Measurements from ENCODE around the gene UAP1L1. TPM values are rescaled to one million over a fixed set of nuclear protein-coding genes. Genes with fewer than 3 reads are reported as not detected.

Gene UAP1L1
- polyA plus RNA-seq, 1 donor: 2.5 TPM

GRCh38 chr9:137103206-137103999 is 26.1 kb downstream of the UAP1L1 start:
- no peak for DNase-seq

DNA sequence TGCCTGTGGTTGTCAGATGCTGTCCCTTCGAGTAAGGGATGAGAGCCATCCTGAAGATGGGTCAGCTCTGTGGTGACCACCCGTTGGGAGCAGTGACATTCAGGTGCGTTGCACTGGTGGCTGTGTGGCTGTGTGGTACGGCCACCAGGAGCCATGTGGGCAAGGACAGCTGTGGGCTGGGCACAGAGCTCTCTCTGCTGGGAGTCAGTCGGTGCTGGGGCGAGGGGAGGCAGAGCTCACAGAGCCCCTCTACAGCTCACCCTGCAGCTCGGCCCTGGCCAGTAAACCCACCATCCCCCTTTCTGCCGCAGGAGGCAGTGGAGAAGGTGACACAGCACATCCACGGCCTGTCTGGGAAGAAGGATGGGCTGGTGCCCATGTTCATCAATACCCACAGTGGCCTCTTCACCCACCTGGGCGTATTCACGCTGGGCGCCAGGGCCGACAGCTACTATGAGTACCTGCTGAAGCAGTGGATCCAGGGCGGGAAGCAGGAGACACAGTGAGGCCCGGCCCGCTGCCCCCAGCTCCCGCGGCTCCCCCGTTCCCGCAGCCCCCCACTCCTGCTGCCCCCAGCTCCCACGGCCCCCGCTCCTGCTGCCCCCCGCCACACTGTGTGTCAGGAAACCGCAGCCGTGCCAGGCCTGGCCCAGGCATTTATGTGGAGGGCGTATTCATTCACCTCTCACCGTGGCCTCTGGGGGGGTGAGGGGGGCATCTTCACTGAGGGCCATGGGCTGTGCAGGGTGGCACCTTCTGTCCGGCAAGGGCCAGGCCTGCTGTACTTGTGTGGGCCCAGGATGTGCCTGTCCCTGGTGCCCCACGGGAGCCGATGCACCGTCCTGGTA is 28.7 kb downstream of the UAP1L1 start:
- no peak for DNase-seq

GRCh38 chr9:137106662-137107250 is 29.4 kb downstream of the UAP1L1 start:
- no peak for DNase-seq

DNA sequence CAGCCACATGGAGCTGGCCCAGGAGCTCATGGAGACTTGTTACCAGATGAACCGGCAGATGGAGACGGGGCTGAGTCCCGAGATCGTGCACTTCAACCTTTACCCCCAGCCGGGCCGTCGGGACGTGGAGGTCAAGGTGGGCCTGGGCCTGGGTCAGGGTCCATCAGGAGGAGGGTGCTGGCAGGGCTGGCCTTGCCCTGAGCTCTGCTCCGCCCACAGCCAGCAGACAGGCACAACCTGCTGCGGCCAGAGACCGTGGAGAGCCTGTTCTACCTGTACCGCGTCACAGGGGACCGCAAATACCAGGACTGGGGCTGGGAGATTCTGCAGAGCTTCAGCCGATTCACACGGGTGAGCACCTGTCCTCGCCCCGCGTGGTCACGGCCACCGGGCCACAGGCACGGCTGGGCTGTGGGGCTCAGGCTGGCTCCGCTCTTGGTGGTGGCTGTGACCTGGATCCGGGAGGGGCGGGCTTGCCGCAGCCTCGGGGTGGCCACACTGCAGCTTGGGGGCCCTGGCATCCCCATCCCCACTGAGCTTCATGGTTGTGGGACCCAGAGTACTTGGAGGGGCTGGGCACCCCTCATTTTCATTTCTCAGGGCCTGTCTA is 30.1 kb downstream of the UAP1L1 start:
- no peak for DNase-seq

DNA sequence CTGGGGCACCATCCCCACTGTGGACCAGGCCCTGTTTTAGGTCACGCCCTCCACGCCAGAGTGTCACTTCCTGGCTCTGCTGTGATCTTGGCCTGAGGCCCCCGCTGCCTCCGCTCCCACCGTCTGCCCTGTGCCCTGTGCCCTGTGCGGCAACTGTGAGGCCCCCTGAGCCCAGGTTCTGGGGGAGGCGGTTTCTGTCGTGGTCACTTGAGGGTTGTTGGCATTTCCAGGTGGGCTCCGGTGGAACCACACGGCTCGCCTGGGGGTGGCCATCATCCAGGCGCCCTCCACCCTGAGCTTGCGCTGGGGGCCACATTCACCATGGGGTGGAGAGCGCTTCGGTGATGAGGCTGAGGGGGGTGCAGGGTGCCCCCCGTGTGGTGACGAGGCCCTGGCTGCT is 30.7 kb downstream of the UAP1L1 start:
- DNase-seq: no peak

- no peak for DNase-seq
These were observed 31.4 kb downstream of the UAP1L1 start for GRCh38 chr9:137108608-137109249.

DNA sequence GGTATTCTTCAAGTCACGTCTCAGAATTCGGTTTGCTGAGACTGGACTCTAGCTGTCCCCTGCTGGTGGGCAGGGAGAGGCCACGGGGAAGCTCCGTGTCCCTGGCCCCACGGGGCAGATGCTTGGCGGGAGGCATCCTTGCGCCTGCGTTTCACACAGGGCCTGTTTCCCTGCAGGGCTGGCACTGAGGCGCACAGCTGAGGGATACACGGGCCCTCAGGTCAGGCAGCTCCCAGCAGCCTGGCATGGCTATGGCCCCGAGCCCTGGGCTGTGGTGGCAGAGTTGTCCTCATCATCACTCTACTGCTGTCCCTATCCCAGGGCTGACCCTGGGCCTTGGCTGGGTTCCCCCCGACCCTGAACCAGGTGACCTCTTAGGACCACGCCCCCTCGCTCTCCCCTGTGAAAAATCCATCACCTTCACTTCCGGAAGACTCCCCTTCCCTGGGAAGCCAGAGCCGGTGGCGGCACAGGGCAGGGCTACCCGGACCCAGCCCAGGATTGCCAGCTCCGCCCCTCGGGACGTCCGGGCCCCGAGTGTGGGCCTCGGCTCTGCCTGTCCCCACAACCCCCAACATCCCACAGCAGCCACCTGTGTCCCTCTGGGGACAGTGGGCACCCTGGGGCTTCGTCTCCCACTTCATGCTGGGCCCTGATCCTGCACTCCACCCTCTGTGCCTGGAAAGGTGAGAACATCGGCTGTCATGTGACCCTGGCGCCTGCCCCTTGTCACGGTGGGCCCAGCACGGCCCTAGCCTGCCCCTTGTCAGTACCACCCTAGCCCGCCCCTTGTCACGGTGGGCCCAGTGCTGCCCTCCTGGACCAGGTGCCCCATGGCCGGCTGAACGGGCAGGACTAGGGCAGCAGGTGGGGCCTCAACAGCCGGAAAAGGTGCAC is 32.2 kb downstream of the UAP1L1 start:
- DNase-seq: no peak

- DNase-seq: no peak
These were observed 33.0 kb downstream of the UAP1L1 start for GRCh38 chr9:137110147-137110910.

GRCh38 chr9:137110911-137111787 is 33.8 kb downstream of the UAP1L1 start:
- DNase-seq: no peak

- DNase-seq: no peak
These were observed 34.7 kb downstream of the UAP1L1 start for GRCh38 chr9:137111788-137112563.

- DNase-seq: no peak
These were observed 35.5 kb downstream of the UAP1L1 start for GRCh38 chr9:137112564-137113384.

GRCh38 chr9:137113385-137114159 is 36.3 kb downstream of the UAP1L1 start:
- no peak for DNase-seq

- no peak for DNase-seq
These were observed 36.9 kb downstream of the UAP1L1 start for GRCh38 chr9:137114220-137114612.

DNA sequence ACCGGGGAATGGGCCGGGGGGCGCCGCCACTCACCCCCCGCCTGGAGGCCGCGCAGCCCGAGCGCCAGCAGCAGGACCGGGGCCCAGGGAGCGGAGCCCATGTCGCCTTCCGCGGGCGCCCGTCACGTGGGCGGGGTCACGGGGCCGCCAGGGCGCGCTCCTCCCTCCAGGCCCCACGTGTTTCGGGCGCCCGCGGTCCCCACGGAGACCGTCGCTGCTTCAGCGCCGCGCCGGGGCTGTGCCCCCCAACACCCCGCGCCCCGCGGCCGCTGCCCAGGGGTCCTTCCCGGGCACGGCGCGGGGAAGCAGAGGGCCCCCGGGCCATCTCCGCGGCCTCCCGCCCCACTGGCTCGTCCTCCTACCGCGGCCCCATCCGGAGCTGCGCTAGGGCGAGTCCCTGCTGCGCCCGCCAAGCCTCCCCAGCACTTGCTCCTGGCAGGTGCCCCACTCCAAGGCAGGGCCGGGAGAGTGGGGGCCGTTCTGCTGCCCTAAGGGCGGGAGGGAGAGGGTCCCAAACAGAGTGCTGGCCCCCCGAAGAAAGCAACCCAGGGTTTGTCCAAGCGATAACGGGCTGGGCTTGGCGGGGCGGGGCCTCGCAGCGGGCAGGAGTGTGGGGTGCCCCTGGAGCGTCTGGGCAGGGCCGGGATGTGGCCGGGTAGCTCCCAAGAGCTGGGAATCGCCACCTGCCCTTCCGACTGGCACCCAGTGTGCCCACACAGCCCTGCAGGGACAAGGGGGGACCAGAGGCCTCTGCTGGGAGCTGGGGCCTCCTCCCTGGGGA is 37.5 kb downstream of the UAP1L1 start, which contains the start of gene DPP7:
DPP7 (minus strand) TSS at position 121 of the 781 bp plus-strand sequence; CDS start at position 101, 20 bp downstream.
- DNase-seq: peak; percentile 61

GRCh38 chr9:137115394-137116026 is 38.2 kb downstream of the UAP1L1 start:
- DNase-seq: no peak

Measured in hindlimb muscle (tissue), 1 donor.